ENCODE data around the gene CGB8. TPM values are rescaled to one million over a fixed set of nuclear protein-coding genes. Genes with fewer than 3 reads are reported as not detected.

Gene CGB8
- total RNA-seq, 2 experiments from 2014 or later, result not detected

DNA sequence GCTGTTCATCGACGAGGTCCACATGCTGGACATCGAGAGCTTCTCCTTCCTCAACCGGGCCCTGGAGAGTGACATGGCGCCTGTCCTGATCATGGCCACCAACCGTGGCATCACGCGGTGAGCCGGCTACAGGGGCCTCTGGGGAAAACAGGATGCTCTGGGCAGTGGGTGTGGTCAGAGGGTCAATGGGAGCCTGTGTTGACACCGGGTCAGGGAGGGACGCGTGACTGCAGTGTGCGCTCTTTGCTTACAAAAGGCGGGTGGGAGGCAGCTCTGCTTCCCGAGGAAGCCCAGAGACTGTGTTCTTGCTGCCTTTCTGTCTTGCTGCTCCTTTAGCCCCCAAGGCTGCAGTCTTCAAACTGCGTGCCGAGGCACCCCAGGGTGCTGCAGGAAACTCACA is 37.7 kb downstream of the CGB8 start:
- H3K9me3 Mint-ChIP-seq (ENCODE audit: insufficient read depth), result no peaks in the 10 kb centered on the region
- no peak for DNase-seq
- no peak overlapping the region for H3K4me3 Mint-ChIP-seq
- no peak overlapping the region for H3K27ac Mint-ChIP-seq
- no peaks in the 10 kb centered on the region for H3K4me1 Mint-ChIP-seq (ENCODE audit: low read depth)
- H3K36me3 Mint-ChIP-seq (ENCODE audit: low read depth), result peaks cover 35% of the 10 kb centered on the region
- CTCF ChIA-PET, result no interaction called here
- no peaks in the 10 kb centered on the region for H3K27me3 Mint-ChIP-seq (ENCODE audit: low read depth)
- POLR2A ChIA-PET, result no interaction called here
- no peak for ATAC-seq

- Mint-ChIP-seq H3K9me3 (ENCODE audit: insufficient read depth) (no peaks in the 10 kb centered on the region), H3K4me3 (no peak overlapping the region), H3K27ac (peak overlapping the region; percentile 23), H3K36me3 (ENCODE audit: low read depth) (peaks cover 29% of the 10 kb centered on the region), H3K4me1 (ENCODE audit: low read depth) (no peaks in the 10 kb centered on the region), H3K27me3 (ENCODE audit: low read depth) (no peaks in the 10 kb centered on the region)
- DNase-seq (no peak), ATAC-seq (no peak)
- ChIA-PET CTCF (interaction anchor here (3.3 kb wide), 1 partner anchor 11 kb away, joined by 17 read pairs; no protein-coding TSS in a partner anchor), POLR2A (no interaction called here)
Observed at GRCh38 chr19:49010453-49010852, 38.5 kb downstream of the CGB8 start.

DNA sequence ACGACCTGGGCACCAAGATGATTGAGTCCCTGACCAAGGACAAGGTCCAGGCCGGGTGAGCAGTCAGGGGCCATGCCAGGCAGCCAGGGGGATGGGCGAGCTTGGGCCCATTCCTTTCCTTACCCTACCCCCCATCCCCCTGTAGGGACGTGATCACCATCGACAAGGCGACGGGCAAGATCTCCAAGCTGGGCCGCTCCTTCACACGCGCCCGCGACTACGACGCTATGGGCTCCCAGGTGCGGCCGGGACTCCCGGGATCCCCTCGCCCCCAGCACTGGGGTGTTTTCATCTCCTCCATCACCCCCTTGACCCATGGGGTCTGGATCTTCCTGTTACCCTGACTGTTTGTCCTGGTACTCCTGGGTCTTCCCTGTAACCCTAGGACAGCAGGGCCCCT is 39.1 kb downstream of the CGB8 start:
- Mint-ChIP-seq H3K9me3 (ENCODE audit: insufficient read depth) (no peaks in the 10 kb centered on the region), H3K36me3 (ENCODE audit: low read depth) (peaks cover 32% of the 10 kb centered on the region), H3K4me1 (ENCODE audit: low read depth) (no peaks in the 10 kb centered on the region), H3K27me3 (ENCODE audit: low read depth) (no peaks in the 10 kb centered on the region), H3K4me3 (no peak overlapping the region), H3K27ac (no peak overlapping the region)
- DNase-seq, result no peak
- ChIA-PET POLR2A (interaction anchor here (0.6 kb wide), 1 partner anchor 226 kb away, joined by 3 read pairs; no protein-coding TSS in a partner anchor), CTCF (interaction anchor here (1.2 to 3.3 kb wide), 3 partner anchors 10 to 46 kb away, joined by 3 to 17 read pairs (median 5); no protein-coding TSS in a partner anchor)
- ATAC-seq, result no peak

DNA sequence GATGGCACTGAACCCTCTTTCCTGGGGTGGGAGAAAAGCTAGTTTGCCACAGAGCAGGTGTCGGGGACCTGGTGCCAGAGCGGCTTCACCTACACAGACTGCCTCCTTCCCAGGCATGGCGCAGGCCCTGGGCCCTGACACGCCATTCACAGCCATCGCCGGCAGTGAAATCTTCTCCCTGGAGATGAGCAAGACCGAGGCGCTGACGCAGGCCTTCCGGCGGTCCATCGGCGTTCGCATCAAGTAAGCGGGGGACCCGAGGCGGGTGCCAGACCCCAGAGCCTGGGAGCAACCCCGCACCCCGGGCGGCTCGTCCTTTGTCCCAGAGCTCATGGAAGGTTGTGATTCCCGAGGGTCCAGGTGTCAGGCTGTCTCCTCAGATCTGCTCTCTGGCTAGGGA is 42.0 kb downstream of the CGB8 start:
- DNase-seq, result no peak
- H3K4me1 Mint-ChIP-seq (ENCODE audit: low read depth), result no peaks in the 10 kb centered on the region
- ChIA-PET CTCF (no interaction called here), POLR2A (no interaction called here)
- no peaks in the 10 kb centered on the region for H3K9me3 Mint-ChIP-seq (ENCODE audit: insufficient read depth)
- H3K36me3 Mint-ChIP-seq (ENCODE audit: low read depth), result peaks cover 34% of the 10 kb centered on the region
- no peak overlapping the region for H3K4me3 Mint-ChIP-seq
- H3K27ac Mint-ChIP-seq, result no peak overlapping the region
- no peak for ATAC-seq
- H3K27me3 Mint-ChIP-seq (ENCODE audit: low read depth), result no peaks in the 10 kb centered on the region

DNA sequence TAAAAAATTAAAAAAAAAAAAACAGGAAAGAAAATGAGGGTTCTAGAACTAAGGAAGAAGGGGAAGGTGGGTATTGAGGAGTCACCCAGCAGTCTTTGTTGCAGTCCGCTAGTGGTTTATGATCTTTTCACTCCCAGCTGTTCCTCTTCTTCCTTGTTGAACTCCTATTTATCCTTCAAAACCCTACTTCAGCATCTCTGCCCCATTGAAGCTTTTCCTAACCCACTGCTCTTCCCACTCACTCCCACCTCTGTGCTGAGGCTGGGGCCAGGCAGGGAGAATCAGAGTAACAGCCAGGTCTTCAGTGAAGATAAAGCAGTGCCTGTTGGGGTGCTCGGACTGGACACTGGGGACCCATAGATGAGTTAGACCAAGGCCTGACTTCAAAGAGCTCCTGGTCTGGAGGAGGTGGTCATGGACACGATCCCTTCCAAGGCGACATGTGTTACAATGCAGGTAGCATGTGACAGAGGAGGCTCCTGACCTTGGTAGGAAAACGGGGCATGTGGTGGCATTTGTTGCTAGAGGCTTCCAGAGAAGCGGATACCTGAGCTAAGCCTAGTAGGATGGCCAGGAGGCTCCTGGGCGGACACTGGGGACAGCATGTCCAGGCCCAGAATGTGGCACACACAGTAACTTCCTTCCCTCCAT is 43.8 kb downstream of the CGB8 start:
- ChIA-PET CTCF (interaction anchor here (1.0 kb wide), 1 partner anchor 12 kb away, joined by 3 read pairs; the partner anchor contains the start of gene RUVBL2), POLR2A (interaction anchor here (1.4 kb wide), 1 partner anchor 12 kb away, joined by 6 read pairs; the partner anchor contains the start of genes GYS1 and RUVBL2)
- H3K4me1 Mint-ChIP-seq (ENCODE audit: low read depth), result no peaks in the 10 kb centered on the region
- H3K9me3 Mint-ChIP-seq (ENCODE audit: insufficient read depth), result no peaks in the 10 kb centered on the region
- peaks cover 33% of the 10 kb centered on the region for H3K36me3 Mint-ChIP-seq (ENCODE audit: low read depth)
- no peak overlapping the region for H3K27ac Mint-ChIP-seq
- no peak overlapping the region for H3K4me3 Mint-ChIP-seq
- ATAC-seq, result no peak
- no peaks in the 10 kb centered on the region for H3K27me3 Mint-ChIP-seq (ENCODE audit: low read depth)
- DNase-seq, result no peak

- CTCF ChIA-PET, result interaction anchor here (0.8 to 1.0 kb wide), 2 partner anchors 14 to 34 kb away, joined by 3 read pairs; no protein-coding TSS in a partner anchor
- H3K36me3 Mint-ChIP-seq (ENCODE audit: low read depth), result peaks cover 38% of the 10 kb centered on the region
- ATAC-seq (no peak), DNase-seq (no peak)
- H3K4me3 Mint-ChIP-seq, result no peak overlapping the region
- H3K4me1 Mint-ChIP-seq (ENCODE audit: low read depth), result peaks cover 6% of the 10 kb centered on the region
- POLR2A ChIA-PET, result no interaction called here
- H3K27me3 Mint-ChIP-seq (ENCODE audit: low read depth), result no peaks in the 10 kb centered on the region
- no peaks in the 10 kb centered on the region for H3K9me3 Mint-ChIP-seq (ENCODE audit: insufficient read depth)
- no peak overlapping the region for H3K27ac Mint-ChIP-seq
Observed at GRCh38 chr19:49004133-49004532, 44.8 kb downstream of the CGB8 start.

DNA sequence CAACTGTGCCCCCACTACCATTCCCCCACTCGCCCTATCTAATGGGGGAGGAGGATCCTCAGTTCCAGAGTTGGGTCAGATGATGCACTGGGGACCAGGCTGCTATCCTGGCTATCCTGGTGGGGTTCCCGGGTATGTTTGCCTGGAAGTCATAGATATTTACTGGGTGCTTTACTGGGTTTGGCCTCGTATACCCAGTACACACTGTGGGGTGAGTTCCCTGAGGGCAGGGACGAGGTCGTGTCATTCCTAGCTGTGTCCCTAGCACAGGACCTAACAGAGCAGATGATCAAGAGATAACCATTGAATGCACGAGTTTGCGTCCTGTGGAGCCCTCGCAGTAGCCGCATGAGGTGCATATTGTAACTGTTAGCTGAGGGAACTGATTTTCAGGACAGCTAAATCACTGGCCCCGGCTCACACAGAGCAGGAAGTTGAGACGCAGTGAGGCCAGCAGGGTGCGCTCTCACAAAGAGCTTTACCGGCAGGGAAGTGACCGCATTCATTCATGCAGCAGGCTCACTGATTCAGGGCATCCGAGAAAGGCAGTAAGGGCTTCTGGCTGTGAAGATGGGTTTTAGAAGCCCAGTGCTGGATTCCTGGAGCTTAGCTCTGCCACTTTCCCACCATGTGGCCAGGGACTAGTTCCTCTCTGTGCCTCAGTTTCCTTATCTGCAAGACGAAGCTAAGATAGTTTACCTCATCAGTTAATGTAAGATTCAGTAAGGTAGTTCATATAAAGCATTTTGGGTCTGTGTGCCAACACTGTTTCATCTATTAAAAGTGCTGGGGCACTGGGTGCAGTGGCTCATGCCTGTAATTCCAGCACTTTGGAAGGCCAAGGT is 49.2 kb downstream of the CGB8 start:
- POLR2A ChIA-PET, result no interaction called here
- Mint-ChIP-seq H3K27ac (no peak overlapping the region), H3K4me1 (ENCODE audit: low read depth) (peaks cover 24% of the 10 kb centered on the region), H3K36me3 (ENCODE audit: low read depth) (peaks cover 33% of the 10 kb centered on the region), H3K4me3 (no peak overlapping the region), H3K27me3 (ENCODE audit: low read depth) (no peaks in the 10 kb centered on the region), H3K9me3 (ENCODE audit: insufficient read depth) (no peaks in the 10 kb centered on the region)
- DNase-seq (peak; percentile 78), ATAC-seq (peak; percentile 79)
- CTCF ChIA-PET, result interaction anchor here (0.6 to 3.2 kb wide), 35 partner anchors 9 to 334 kb away, joined by 3 to 32 read pairs (median 4); partner anchors contain the start of genes LIN7B and NUCB1

GRCh38 chr19:48997972-48998371 is 50.9 kb downstream of the CGB8 start:
- Mint-ChIP-seq H3K9me3 (ENCODE audit: insufficient read depth) (no peaks in the 10 kb centered on the region), H3K4me3 (no peak overlapping the region), H3K27ac (no peak overlapping the region), H3K4me1 (ENCODE audit: low read depth) (peaks cover 34% of the 10 kb centered on the region), H3K27me3 (ENCODE audit: low read depth) (no peaks in the 10 kb centered on the region), H3K36me3 (ENCODE audit: low read depth) (peaks cover 26% of the 10 kb centered on the region)
- ChIA-PET POLR2A (no interaction called here), CTCF (interaction anchor here (0.7 to 3.2 kb wide), 15 partner anchors 11 to 259 kb away, joined by 3 to 32 read pairs (median 5); a partner anchor contains a TSS)
- DNase-seq (peak; percentile 77), ATAC-seq (no peak)

Small RNA genes lying within 50 kb of the gene (microRNA-seq; reads per million reads assigned to microRNA genes)
- gene MIR6798, result not detected

Other genes starting within 250 kb of the CGB8 start
- gene BCAT2, start 238.1 kb downstream of the CGB8 start, total RNA-seq, result 10 to 100 TPM; 47.2 to 48.6 TPM
- gene HSD17B14, start 212.6 kb downstream of the CGB8 start, total RNA-seq, result 1 to 10 TPM in 1 of 2 experiments, under 1 TPM in 1; 0.89 to 1.1 TPM
- gene PLEKHA4, start 180.5 kb downstream of the CGB8 start, total RNA-seq, result 1 to 10 TPM; 4.4 to 4.6 TPM
- gene PPP1R15A, start 176.7 kb downstream of the CGB8 start, total RNA-seq, result 100 to 1,000 TPM; 104 to 124 TPM
- not detected for gene TULP2, start 150.4 kb downstream of the CGB8 start, total RNA-seq
- 100 to 1,000 TPM; 229 to 236 TPM for gene NUCB1, start 148.8 kb downstream of the CGB8 start, total RNA-seq
- gene DHDH, start 115.4 kb downstream of the CGB8 start, total RNA-seq, result 1 to 10 TPM; 1.6 to 1.9 TPM
- 100 to 1,000 TPM; 336 to 350 TPM for gene BAX, start 94.2 kb downstream of the CGB8 start, total RNA-seq
- gene FTL, start 83.8 kb downstream of the CGB8 start, total RNA-seq, result 1,000 to 10,000 TPM in 1 of 2 experiments, 100 to 1,000 TPM in 1; 971 to 1,027 TPM
- 10 to 100 TPM; 54.7 to 57.9 TPM for gene GYS1, start 55.8 kb downstream of the CGB8 start, total RNA-seq
- 100 to 1,000 TPM; 105 to 106 TPM for gene RUVBL2, start 55.2 kb downstream of the CGB8 start, total RNA-seq
- not detected for gene LHB, start 32.0 kb downstream of the CGB8 start, total RNA-seq
- gene CGB3, start 24.8 kb downstream of the CGB8 start, total RNA-seq, result not detected
- not detected for gene CGB2, start 17.2 kb downstream of the CGB8 start, total RNA-seq
- not detected for gene CGB1, start 12.2 kb downstream of the CGB8 start, total RNA-seq
- gene CGB5, start 5.3 kb downstream of the CGB8 start, total RNA-seq, result not detected
- gene CGB7, start 8.6 kb upstream of the CGB8 start, total RNA-seq, result not detected
- gene NTF4, start 15.7 kb upstream of the CGB8 start, total RNA-seq, result not detected
- gene KCNA7, start 23.6 kb upstream of the CGB8 start, total RNA-seq, result not detected
- gene SNRNP70, start 36.3 kb upstream of the CGB8 start, total RNA-seq, result 100 to 1,000 TPM; 177 to 193 TPM
- gene LIN7B, start 65.3 kb upstream of the CGB8 start, total RNA-seq, result 1 to 10 TPM; 3.7 to 6.3 TPM
- gene C19orf73, start 70.0 kb upstream of the CGB8 start, total RNA-seq, result 1 to 10 TPM in 1 of 2 experiments, under 1 TPM in 1; 0.92 to 1.0 TPM
- 1 to 10 TPM; 1.8 to 2.2 TPM for gene PPFIA3, start 70.4 kb upstream of the CGB8 start, total RNA-seq
- not detected for gene HRC, start 106.3 kb upstream of the CGB8 start, total RNA-seq
- not detected for gene TRPM4, start 108.7 kb upstream of the CGB8 start, total RNA-seq